Progenitor cell of endocrine pancreas (in vitro differentiated cells): ENCODE measurements around the gene KCNQ1. TPM values are rescaled to one million over a fixed set of nuclear protein-coding genes. Genes with fewer than 3 reads are reported as not detected.
A peak's percentile ranks its signal among the peaks of the same experiment; 100 is the strongest.

Experiments used
- DNase-seq: peaks from one replicate; pipeline ENCODE4 v3.0.0; 2021; ENCODE audit warnings: low spot score; ENCODE audit not compliant: unreplicated experiment
- H3K27ac Mint-ChIP-seq: 2 replicates; pipeline ENCODE4 v1.8.0; 2021; ENCODE audit warnings: mild to moderate bottlenecking, moderate library complexity, mixed read lengths
- H3K27me3 Mint-ChIP-seq: 2 replicates; pipeline ENCODE4 v1.8.0; 2021; ENCODE audit warnings: mixed read lengths
- H3K36me3 Mint-ChIP-seq: 2 replicates; pipeline ENCODE4 v1.8.0; 2022; ENCODE audit warnings: mixed read lengths; ENCODE audit not compliant: insufficient read depth
- H3K4me1 Mint-ChIP-seq: 2 replicates; pipeline ENCODE4 v1.8.0; 2021; ENCODE audit warnings: low read depth, mixed read lengths
- H3K4me3 Mint-ChIP-seq: 2 replicates; pipeline ENCODE4 v1.8.0; 2021; ENCODE audit warnings: low read depth, mild to moderate bottlenecking, moderate library complexity, mixed read lengths
- H3K9me3 Mint-ChIP-seq: 2 replicates; pipeline ENCODE4 v1.8.0; 2021; ENCODE audit warnings: low read depth, mixed read lengths
- CTCF ChIP-seq: fragments of 200-600 bp; sonication (generic); IDR thresholded peaks from one replicate; pipeline ENCODE4 v1.5.0; 2021; ENCODE audit warnings: antibody characterized with exemption, mild to moderate bottlenecking; ENCODE audit not compliant: unreplicated experiment
- total RNA-seq: library from RNA; stranded (reverse); gene quantifications from 2 replicates; pipeline ENCODE4 v1.2.1, GENCODE V29; 2021

Gene KCNQ1
- total RNA-seq, 1 donor from 2014 or later: 3.3 TPM

DNA sequence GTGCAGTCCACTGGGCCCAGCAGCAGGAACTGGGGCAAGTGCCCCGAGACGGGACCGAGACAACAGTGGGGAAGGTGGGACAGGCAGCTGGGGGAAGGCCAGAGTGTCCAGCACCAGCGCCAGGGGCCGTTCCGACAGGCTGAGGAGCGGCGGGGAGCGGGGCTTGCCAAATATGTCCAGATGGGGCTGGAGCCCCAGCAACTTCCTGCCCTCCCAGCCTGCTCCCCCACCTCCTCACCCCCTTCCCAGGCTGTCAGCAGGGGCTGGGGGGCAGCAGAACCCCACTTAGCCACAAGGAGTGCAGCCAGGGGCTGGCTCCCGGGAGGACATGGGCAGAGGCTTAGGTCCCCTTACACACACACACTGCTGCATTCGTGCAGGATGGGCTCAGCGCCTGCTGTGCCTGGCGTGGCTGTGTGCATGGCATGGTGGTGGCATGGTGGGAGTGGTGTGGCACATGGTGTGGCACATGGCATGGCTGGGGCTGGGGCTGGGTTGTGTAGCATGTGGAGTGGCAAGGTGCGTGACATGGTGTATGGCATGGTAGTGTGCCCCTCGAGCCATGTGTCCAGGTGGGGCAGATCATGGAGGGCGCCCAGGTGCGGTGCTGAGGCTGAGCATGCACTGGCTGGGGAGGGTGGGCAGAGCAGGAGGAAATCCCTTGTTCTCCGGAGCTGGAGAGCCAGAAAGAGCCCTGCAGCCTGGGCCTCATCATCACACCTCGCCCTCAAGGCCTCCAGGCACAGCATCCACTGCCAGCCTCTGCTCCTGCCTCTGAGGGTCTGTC is 389.1 kb downstream of the KCNQ1 start:
- no peak overlapping the region for H3K27ac Mint-ChIP-seq
- TF ChIP-seq CTCF: no peak
- H3K4me3 Mint-ChIP-seq: no peak overlapping the region
- peaks cover 3% of the 10 kb centered on the region for H3K36me3 Mint-ChIP-seq
- H3K9me3 Mint-ChIP-seq: peaks cover 8% of the 10 kb centered on the region
- H3K27me3 Mint-ChIP-seq: peaks cover 21% of the 10 kb centered on the region
- peaks cover 21% of the 10 kb centered on the region for H3K4me1 Mint-ChIP-seq
- no peak for DNase-seq

- TF ChIP-seq CTCF: no peak
- no peak overlapping the region for H3K27ac Mint-ChIP-seq
- peaks cover under 1% of the 10 kb centered on the region for H3K9me3 Mint-ChIP-seq
- no peak for DNase-seq
- H3K27me3 Mint-ChIP-seq: peaks cover 13% of the 10 kb centered on the region
- H3K36me3 Mint-ChIP-seq: no peaks in the 10 kb centered on the region
- H3K4me3 Mint-ChIP-seq: no peak overlapping the region
- H3K4me1 Mint-ChIP-seq: peaks cover 26% of the 10 kb centered on the region
Observed at GRCh38 chr11:2834503-2835273, 389.9 kb downstream of the KCNQ1 start.

- peak overlapping the region; percentile 76 for H3K27ac Mint-ChIP-seq
- no peak overlapping the region for H3K4me3 Mint-ChIP-seq
Observed at GRCh38 chr11:2835296-2835695, 390.5 kb downstream of the KCNQ1 start.

GRCh38 chr11:2835751-2836150 is 390.9 kb downstream of the KCNQ1 start:
- Mint-ChIP-seq H3K9me3 (no peaks in the 10 kb centered on the region), H3K27ac (no peak overlapping the region), H3K36me3 (no peaks in the 10 kb centered on the region), H3K4me3 (no peak overlapping the region), H3K27me3 (peaks cover 20% of the 10 kb centered on the region), H3K4me1 (peaks cover 35% of the 10 kb centered on the region)
- TF ChIP-seq CTCF: no peak
- DNase-seq: no peak

More at GRCh38 chr11:2835296-2835695, 390.5 kb downstream of the KCNQ1 start:
- Mint-ChIP-seq H3K4me1 (peaks cover 33% of the 10 kb centered on the region), H3K36me3 (no peaks in the 10 kb centered on the region), H3K9me3 (no peaks in the 10 kb centered on the region), H3K27me3 (peaks cover 19% of the 10 kb centered on the region)
- no peak for DNase-seq
- TF ChIP-seq CTCF: no peak

- no peaks in the 10 kb centered on the region for H3K9me3 Mint-ChIP-seq
- TF ChIP-seq CTCF: no peak
- H3K27me3 Mint-ChIP-seq: peaks cover 24% of the 10 kb centered on the region
- no peak overlapping the region for H3K4me3 Mint-ChIP-seq
- H3K4me1 Mint-ChIP-seq: peaks cover 39% of the 10 kb centered on the region
- no peaks in the 10 kb centered on the region for H3K36me3 Mint-ChIP-seq
- H3K27ac Mint-ChIP-seq: no peak overlapping the region
- no peak for DNase-seq
Observed at GRCh38 chr11:2836315-2837095, 391.7 kb downstream of the KCNQ1 start.
